ENCODE data around the gene PDCL3.

The PDCL3 gene

GRCh38 chr2:100541404-100541803 lies 21.4 kb upstream of the PDCL3 start:
- Histone ChIP-seq H3K4me3 (no peak overlapping the region), H3K27ac (no peak overlapping the region)
- DNase-seq (ENCODE audit: low spot score), result no peak
- TF ChIP-seq, protein P1, sequence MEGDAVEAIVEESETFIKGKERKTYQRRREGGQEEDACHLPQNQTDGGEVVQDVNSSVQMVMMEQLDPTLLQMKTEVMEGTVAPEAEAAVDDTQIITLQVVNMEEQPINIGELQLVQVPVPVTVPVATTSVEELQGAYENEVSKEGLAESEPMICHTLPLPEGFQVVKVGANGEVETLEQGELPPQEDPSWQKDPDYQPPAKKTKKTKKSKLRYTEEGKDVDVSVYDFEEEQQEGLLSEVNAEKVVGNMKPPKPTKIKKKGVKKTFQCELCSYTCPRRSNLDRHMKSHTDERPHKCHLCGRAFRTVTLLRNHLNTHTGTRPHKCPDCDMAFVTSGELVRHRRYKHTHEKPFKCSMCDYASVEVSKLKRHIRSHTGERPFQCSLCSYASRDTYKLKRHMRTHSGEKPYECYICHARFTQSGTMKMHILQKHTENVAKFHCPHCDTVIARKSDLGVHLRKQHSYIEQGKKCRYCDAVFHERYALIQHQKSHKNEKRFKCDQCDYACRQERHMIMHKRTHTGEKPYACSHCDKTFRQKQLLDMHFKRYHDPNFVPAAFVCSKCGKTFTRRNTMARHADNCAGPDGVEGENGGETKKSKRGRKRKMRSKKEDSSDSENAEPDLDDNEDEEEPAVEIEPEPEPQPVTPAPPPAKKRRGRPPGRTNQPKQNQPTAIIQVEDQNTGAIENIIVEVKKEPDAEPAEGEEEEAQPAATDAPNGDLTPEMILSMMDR (IDR thresholded peaks at IDR 0.05), result no peak

DNA sequence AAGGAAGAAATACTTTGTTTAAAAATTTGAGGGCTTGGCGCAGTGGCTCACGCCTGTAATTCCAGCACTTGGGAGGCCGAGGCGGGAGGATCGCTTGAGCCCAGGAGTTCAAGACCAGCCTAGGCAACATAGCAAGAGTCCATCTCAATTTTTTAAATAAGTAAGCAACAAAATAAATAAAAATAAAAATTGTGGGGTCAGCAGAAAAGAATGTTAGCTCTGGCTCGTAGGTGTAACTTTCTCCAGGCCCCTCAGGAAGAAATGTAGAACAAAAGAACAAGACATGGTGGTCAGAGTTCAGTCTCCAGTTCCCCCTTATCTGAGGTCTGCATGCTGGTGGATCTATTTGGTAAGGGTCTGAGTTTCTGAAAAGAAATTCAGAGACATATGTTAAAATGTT lies 20.4 kb upstream of the PDCL3 start:
- TF ChIP-seq, protein P1 (IDR thresholded peaks at IDR 0.05), result no peak
- no peak overlapping the region for H3K27ac ChIP-seq
- DNase-seq (ENCODE audit: low spot score), result no peak
- no peak overlapping the region for H3K4me3 ChIP-seq

DNA sequence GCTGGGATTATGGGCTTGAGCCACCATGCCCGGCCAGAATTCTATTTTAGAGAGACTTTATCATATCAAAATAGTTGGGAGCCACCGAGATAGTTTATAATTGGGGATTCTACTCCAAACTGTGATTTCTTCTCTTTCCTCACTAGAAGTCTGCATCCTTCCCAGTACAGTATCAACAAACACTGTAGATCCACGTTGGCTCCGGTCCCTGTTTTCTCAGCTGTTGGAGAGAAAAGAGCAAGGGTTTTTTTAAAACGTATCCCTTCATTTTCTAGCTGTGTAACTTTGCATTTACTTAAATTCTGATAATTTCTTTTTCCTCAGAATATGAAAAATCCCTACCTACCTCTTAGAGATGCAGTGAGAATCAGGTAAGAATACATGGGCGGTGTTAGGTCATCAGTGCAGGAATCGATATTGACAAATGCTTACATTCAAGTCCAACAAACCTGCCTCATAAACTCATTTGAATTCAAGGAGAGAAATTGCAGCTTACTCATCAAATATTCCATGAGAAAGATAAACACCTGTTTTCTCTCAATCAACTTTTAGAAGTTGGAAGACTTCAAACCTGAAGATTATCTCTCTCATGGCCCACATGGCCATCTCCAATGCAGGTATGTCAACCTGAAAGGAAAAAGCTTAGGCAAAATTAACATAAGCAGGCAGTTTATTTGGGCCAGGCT lies 17.7 kb upstream of the PDCL3 start:
- DNase-seq (ENCODE audit: low spot score), result no peak
- TF ChIP-seq, protein P1 (IDR thresholded peaks at IDR 0.05), result no peak

DNA sequence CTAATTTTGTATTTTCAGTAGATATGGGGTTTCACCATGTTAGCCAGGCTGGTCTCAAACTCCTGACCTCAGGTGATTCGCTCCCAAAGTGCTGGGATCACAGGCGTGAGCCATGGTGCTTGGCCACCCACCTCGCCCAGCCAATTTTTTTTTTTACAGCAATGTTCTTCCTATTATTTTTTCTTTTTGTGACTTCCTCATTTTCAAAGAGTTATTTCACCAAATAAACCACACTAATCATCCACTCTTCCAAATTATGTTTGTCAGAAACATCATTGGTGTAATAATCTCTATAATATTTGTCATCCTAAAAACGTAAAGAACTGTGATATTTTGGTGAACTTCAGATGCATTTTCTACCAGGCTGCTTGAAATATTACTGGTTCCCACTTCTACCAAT lies 16.3 kb upstream of the PDCL3 start:
- TF ChIP-seq, protein P1 (IDR thresholded peaks at IDR 0.05), result no peak
- Histone ChIP-seq H3K4me3 (no peak overlapping the region), H3K27ac (no peak overlapping the region)
- DNase-seq (ENCODE audit: low spot score), result no peak

More for the DNA sequence above, 17.7 kb upstream of the PDCL3 start:
- Histone ChIP-seq H3K4me3 (no peak overlapping the region), H3K27ac (no peak overlapping the region)

DNA sequence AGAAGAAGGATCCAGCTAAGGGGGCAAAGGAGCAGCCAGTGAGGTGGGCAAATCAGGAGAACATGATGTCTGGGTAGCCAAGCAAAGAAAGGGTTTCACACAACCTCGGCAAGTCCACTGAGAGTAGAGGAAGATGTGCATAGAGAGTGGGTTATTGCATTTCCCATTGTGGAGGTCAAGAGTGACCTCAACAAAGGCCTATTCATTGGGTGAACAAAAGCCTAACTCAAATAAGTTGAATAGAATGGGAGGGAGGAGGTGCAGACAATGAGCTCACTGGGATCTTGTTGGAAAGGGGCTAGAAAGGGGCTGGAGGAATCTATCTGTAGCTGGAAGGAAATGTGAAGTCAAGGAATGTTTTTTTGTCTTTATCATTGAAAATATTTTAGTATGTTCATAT lies 14.0 kb upstream of the PDCL3 start:
- no peak for DNase-seq (ENCODE audit: low spot score)
- no peak overlapping the region for H3K4me3 ChIP-seq

GRCh38 chr2:100551303-100551702 lies 11.5 kb upstream of the PDCL3 start:
- Histone ChIP-seq H3K4me3 (no peak overlapping the region), H3K27ac (no peak overlapping the region)
- DNase-seq (ENCODE audit: low spot score), result no peak
- TF ChIP-seq, protein P1 (IDR thresholded peaks at IDR 0.05), result no peak

More for the DNA sequence above, 14.0 kb upstream of the PDCL3 start:
- TF ChIP-seq, protein P1 (IDR thresholded peaks at IDR 0.05), result no peak
- no peak overlapping the region for H3K27ac ChIP-seq

DNA sequence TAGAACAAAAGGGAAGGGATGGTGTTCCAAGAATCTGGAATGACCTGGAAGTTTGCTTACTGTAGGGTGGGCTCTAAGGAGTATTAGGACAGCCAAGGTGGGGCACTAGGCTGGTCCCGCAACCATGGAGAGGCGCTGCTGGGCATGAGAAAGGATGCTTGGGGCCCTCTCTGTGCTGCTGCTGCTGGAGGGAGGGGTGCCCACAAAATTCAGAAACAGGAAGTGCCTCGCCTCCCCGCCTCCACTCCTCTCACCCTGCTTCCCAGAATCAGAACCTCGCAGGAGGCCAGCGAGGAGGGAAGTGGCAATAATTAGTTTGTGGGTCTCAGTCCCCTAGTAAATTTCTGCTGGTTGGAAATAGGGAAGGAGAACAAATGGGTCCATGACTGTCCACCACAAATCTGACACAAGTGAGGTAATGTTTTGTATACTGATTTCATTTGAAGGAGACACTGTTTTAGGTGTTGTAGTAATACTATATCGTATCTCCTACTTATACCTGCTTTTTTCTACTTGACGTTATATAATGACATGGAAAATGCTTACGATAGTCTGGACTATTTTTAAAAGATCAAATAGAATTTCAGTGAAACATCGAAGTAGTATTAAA lies 7.9 kb upstream of the PDCL3 start:
- Histone ChIP-seq H3K4me3 (no peak overlapping the region), H3K27ac (no peak overlapping the region)
- TF ChIP-seq, protein P1 (IDR thresholded peaks at IDR 0.05), result no peak
- no peak for DNase-seq (ENCODE audit: low spot score)
